NCI-H748 treated with DMSO at 0.1 percent for 48 hours (cell line): ENCODE data around the gene XKR7.
"Not testable (repeated sequence)": the region's sequence is repeated elsewhere in the genome, so short reads cannot be mapped to it uniquely, and the experiment has no call there.

ENCODE experiments used
- DNase-seq: peaks from one replicate; lab custom pipeline; 2025; lab: John Stamatoyannopoulos, UW

Gene XKR7

GRCh38 chr20:31967830-31968249, at the start of gene XKR7:
TSS of gene XKR7 (plus strand) at chr20:31968151. CDS start at chr20:31968176, 25 bp downstream.
- DNase-seq: peak; percentile 49

GRCh38 chr20:31918466-31919105, 49.4 kb upstream of the XKR7 start:
- no peak for DNase-seq

- no peak for DNase-seq
These were observed 48.4 kb upstream of the XKR7 start for GRCh38 chr20:31919410-31920155.

- DNase-seq: no peak
These were observed 47.6 kb upstream of the XKR7 start for GRCh38 chr20:31920275-31920855.

- DNase-seq: not testable (repeated sequence)
These were observed 46.5 kb upstream of the XKR7 start for GRCh38 chr20:31921480-31921879.

- no peak for DNase-seq
These were observed 45.8 kb upstream of the XKR7 start for GRCh38 chr20:31922181-31922580.

GRCh38 chr20:31922588-31922987, 45.4 kb upstream of the XKR7 start:
- no peak for DNase-seq

GRCh38 chr20:31923388-31924331, 44.3 kb upstream of the XKR7 start:
- no peak for DNase-seq

GRCh38 chr20:31924561-31924960, 43.4 kb upstream of the XKR7 start:
- DNase-seq: no peak

GRCh38 chr20:31925631-31926030, 42.3 kb upstream of the XKR7 start:
- DNase-seq: no peak

GRCh38 chr20:31926493-31926892, 41.5 kb upstream of the XKR7 start:
- no peak for DNase-seq

- DNase-seq: peak; percentile 64
These were observed 40.3 kb upstream of the XKR7 start for GRCh38 chr20:31927627-31928159.

GRCh38 chr20:31929631-31930030, 38.3 kb upstream of the XKR7 start:
- not testable (repeated sequence) for DNase-seq

- no peak for DNase-seq
These were observed 37.2 kb upstream of the XKR7 start for GRCh38 chr20:31930779-31931178.

- DNase-seq: no peak
These were observed 34.3 kb upstream of the XKR7 start for GRCh38 chr20:31933698-31934097.

GRCh38 chr20:31934491-31934890, 33.5 kb upstream of the XKR7 start:
- DNase-seq: no peak

- DNase-seq: no peak
These were observed 32.8 kb upstream of the XKR7 start for GRCh38 chr20:31934968-31935764.

- no peak for DNase-seq
These were observed 31.5 kb upstream of the XKR7 start for GRCh38 chr20:31936420-31936819.

- DNase-seq: no peak
These were observed 30.1 kb upstream of the XKR7 start for GRCh38 chr20:31937820-31938219.

GRCh38 chr20:31939661-31940060, 28.3 kb upstream of the XKR7 start:
- DNase-seq: no peak

GRCh38 chr20:31943052-31943471, 24.9 kb upstream of the XKR7 start:
- no peak for DNase-seq
